Thoracic aorta (tissue), 2 donors: ENCODE results near the gene CCNI. TPM values are rescaled to one million over a fixed set of nuclear protein-coding genes. Genes with fewer than 3 reads are reported as not detected.
"Not testable (repeated sequence)": the region's sequence is repeated elsewhere in the genome, so short reads cannot be mapped to it uniquely, and the experiment has no call there.

Experiments
- ATAC-seq: fragments of 150-250 bp; one replicate; pipeline ENCODE4 v1.8.0; 2017; ENCODE audit warnings: low read depth; ENCODE audit not compliant: insufficient number of reproducible peaks, low FRiP score
- DNase-seq: peaks from one replicate; pipeline ENCODE4 v3.0.0-alpha.2; 2020; ENCODE audit warnings: low spot score
- H3K27ac ChIP-seq, 2 donors: fragments of 200-600 bp; sonication (generic); 1 replicate in 1 of 2; 2 replicates in 1 of 2; pipeline ENCODE4 v1.5.1; 2016; ENCODE audit warnings: mild to moderate bottlenecking in 2 of 2, moderate library complexity in 2 of 2
- H3K27me3 ChIP-seq: fragments of 200-600 bp; sonication (generic); replicated peaks from 2 replicates; pipeline ENCODE4 v1.6.0; 2016; ENCODE audit warnings: mild to moderate bottlenecking; ENCODE audit not compliant: insufficient read depth
- H3K36me3 ChIP-seq: fragments of 200-600 bp; sonication (generic); one replicate; pipeline ENCODE4 v1.5.1; 2016
- H3K4me1 ChIP-seq, 2 donors: fragments of 200-600 bp; sonication (generic); 1 replicate in 1 of 2; 2 replicates in 1 of 2; pipeline versions ENCODE4 v1.5.1 to v1.6.0; 2016; ENCODE audit warnings: low read depth in 2 of 2, mild to moderate bottlenecking in 1 of 2; ENCODE audit not compliant: control insufficient read depth in 1 of 2
- H3K4me3 ChIP-seq: fragments of 200-600 bp; sonication (generic); 2 replicates; pipeline ENCODE4 v1.5.1; 2016; ENCODE audit warnings: mild to moderate bottlenecking
- H3K9me3 ChIP-seq: fragments of 200-600 bp; sonication (generic); 2 replicates; pipeline ENCODE4 v1.5.1; 2016
- CTCF ChIP-seq: fragments of 200-600 bp; sonication (generic); IDR thresholded peaks from one replicate; pipeline ENCODE4 v1.5.1; 2019; ENCODE audit warnings: antibody characterized with exemption
- total RNA-seq, 2 donors: library from RNA; depleted of rRNA; stranded (reverse); fragments of >200 nt; gene quantifications; one replicate each; pipeline versions ENCODE4 v1.1.0 to v1.2.3, GENCODE V29; 2016

Gene CCNI
- total RNA-seq, 2 donors from 2014 or later: 244 to 322 TPM

GRCh38 chr4:77039796-77040195 lies 36.0 kb downstream of the CCNI start:
- Histone ChIP-seq H3K27me3 (no peaks in the 10 kb centered on the region), H3K36me3 (peaks cover 8% of the 10 kb centered on the region), H3K4me3 (no peak overlapping the region), H3K4me1 (peaks cover 9 to 28% of the 10 kb centered on the region in 2 donors), H3K9me3 (no peaks in the 10 kb centered on the region), H3K27ac (peak overlapping the region in 1 of 2 donors; percentile 8)
- TF ChIP-seq CTCF: no peak
- DNase-seq (no peak), ATAC-seq (no peak)

GRCh38 chr4:77037736-77038135 lies 38.1 kb downstream of the CCNI start:
- H3K27me3 ChIP-seq: no peaks in the 10 kb centered on the region
- no peaks in the 10 kb centered on the region for H3K9me3 ChIP-seq
- peaks cover 0 to 11% of the 10 kb centered on the region in 2 donors for H3K4me1 ChIP-seq
- TF ChIP-seq CTCF: no peak
- peaks cover 15% of the 10 kb centered on the region for H3K36me3 ChIP-seq
- no peak for ATAC-seq
- no peak for DNase-seq
- H3K4me3 ChIP-seq: no peak overlapping the region
- H3K27ac ChIP-seq: no peak overlapping the region

- Histone ChIP-seq H3K4me1 (peaks cover 0 to 11% of the 10 kb centered on the region in 2 donors), H3K36me3 (peaks cover 18% of the 10 kb centered on the region)
- DNase-seq, ATAC-seq, H3K9me3 ChIP-seq, H3K27ac ChIP-seq, H3K4me3 ChIP-seq, H3K27me3 ChIP-seq: not testable (repeated sequence)
Measured at GRCh38 chr4:77037168-77037567, 38.6 kb downstream of the CCNI start.

GRCh38 chr4:77036206-77036605 lies 39.6 kb downstream of the CCNI start:
- ATAC-seq (no peak), DNase-seq (no peak)
- no peaks in the 10 kb centered on the region for H3K9me3 ChIP-seq
- H3K27me3 ChIP-seq: no peaks in the 10 kb centered on the region
- H3K4me1 ChIP-seq: peaks cover 0 to 11% of the 10 kb centered on the region in 2 donors
- H3K27ac ChIP-seq: no peak overlapping the region
- H3K4me3 ChIP-seq: no peak overlapping the region
- peaks cover 28% of the 10 kb centered on the region for H3K36me3 ChIP-seq
- no peak for TF ChIP-seq CTCF

- no peak overlapping the region for H3K4me3 ChIP-seq
- peaks cover 0 to 4% of the 10 kb centered on the region in 2 donors for H3K4me1 ChIP-seq
- no peak for TF ChIP-seq CTCF
- peaks cover 35% of the 10 kb centered on the region for H3K36me3 ChIP-seq
- ATAC-seq (no peak), DNase-seq (no peak)
- H3K27me3 ChIP-seq: no peaks in the 10 kb centered on the region
- H3K9me3 ChIP-seq: no peaks in the 10 kb centered on the region
- peak overlapping the region in 1 of 2 donors; percentile 16 for H3K27ac ChIP-seq
Measured at GRCh38 chr4:77035153-77035552, 40.6 kb downstream of the CCNI start.

- H3K9me3 ChIP-seq: no peaks in the 10 kb centered on the region
- peaks cover 49% of the 10 kb centered on the region for H3K36me3 ChIP-seq
- H3K27me3 ChIP-seq: no peaks in the 10 kb centered on the region
- H3K4me1 ChIP-seq: no peaks in the 10 kb centered on the region
- TF ChIP-seq CTCF: no peak
- H3K27ac ChIP-seq: no peak overlapping the region
- no peak for DNase-seq
- no peak for ATAC-seq
- H3K4me3 ChIP-seq: no peak overlapping the region
Measured at GRCh38 chr4:77031544-77031943, 44.2 kb downstream of the CCNI start.

GRCh38 chr4:77029757-77030156 lies 46.0 kb downstream of the CCNI start:
- not testable (repeated sequence) for H3K4me3 ChIP-seq, DNase-seq, H3K4me1 ChIP-seq, H3K27ac ChIP-seq, H3K27me3 ChIP-seq, ATAC-seq, H3K9me3 ChIP-seq
- H3K36me3 ChIP-seq: peaks cover 42% of the 10 kb centered on the region
